HEK293 (cell line): ENCODE data around the gene TUT4.
A peak's percentile ranks its signal among the peaks of the same experiment; 100 is the strongest.

Experiments
- CTCF ChIA-PET: fragments of 350-600 bp; formaldehyde crosslinking; extraction: SDS; loops from one replicate; lab custom pipeline; 2021; ENCODE audit warnings: antibody characterized with exemption; lab: Yijun Ruan, JAX
- POLR2A ChIA-PET: fragments of 300-600 bp; formaldehyde crosslinking; extraction: SDS; loops from one replicate; lab custom pipeline; 2020; ENCODE audit warnings: antibody characterized with exemption, inconsistent platforms; lab: Yijun Ruan, JAX
- H3K27ac ChIP-seq: fragments of 200-500 bp; sonication (Bioruptor generic); 2 replicates; pipeline ENCODE4 v1.5.1; 2014; ENCODE audit warnings: low read depth, low read length, control low read depth, inconsistent platforms; ENCODE audit errors: extremely low read depth
- H3K36me3 ChIP-seq, 2 experiments: fragments of 200-500 bp in 1 of 2; sonication (Bioruptor generic) in 1 of 2; 1 replicate in 1 of 2; 2 replicates in 1 of 2; pipeline ENCODE4 v1.5.1; 2014 to 2017; ENCODE audit warnings: inconsistent platforms in 2 of 2, low read length in 2 of 2; ENCODE audit not compliant: control insufficient read depth in 2 of 2, insufficient read depth in 1 of 2
- H3K4me1 ChIP-seq: fragments of 200-500 bp; sonication (Bioruptor generic); 2 replicates; pipeline ENCODE4 v1.5.1; 2014; ENCODE audit warnings: mild to moderate bottlenecking, low read length, inconsistent platforms; ENCODE audit not compliant: control insufficient read depth, insufficient read depth
- H3K4me3 ChIP-seq: 2 replicates; pipeline ENCODE4 v1.5.1; 2011; ENCODE audit warnings: low read depth, mild to moderate bottlenecking, control low read depth, low read length, moderate library complexity
- H3K9me3 ChIP-seq: fragments of 200-500 bp; sonication (Bioruptor generic); 2 replicates; pipeline ENCODE4 v1.5.1; 2014; ENCODE audit warnings: low read depth, low read length, inconsistent platforms; ENCODE audit not compliant: control insufficient read depth, insufficient read depth
- GLI4 ChIP-seq: fragments of 450-650 bp; formaldehyde crosslinking; IDR thresholded peaks from 2 replicates; pipeline ENCODE4 v1.5.1; 2016; ENCODE audit warnings: missing biosample characterization, missing genetic modification characterization
- IKZF3 ChIP-seq: fragments of 450-650 bp; IDR thresholded peaks from 2 replicates; pipeline ENCODE4 v1.5.0; 2018; ENCODE audit warnings: missing biosample characterization, mild to moderate bottlenecking, missing genetic modification characterization, moderate library complexity
- OSR2 ChIP-seq: fragments of 450-650 bp; formaldehyde crosslinking; IDR thresholded peaks from 2 replicates; pipeline ENCODE4 v1.5.1; 2016; ENCODE audit warnings: missing biosample characterization, missing genetic modification characterization
- REPIN1 ChIP-seq: fragments of 450-650 bp; formaldehyde crosslinking; IDR thresholded peaks from 2 replicates; pipeline ENCODE4 v1.5.1; 2017; ENCODE audit warnings: missing biosample characterization, missing genetic modification characterization, low read depth
- YY1 ChIP-seq: fragments of 450-650 bp; formaldehyde crosslinking; IDR thresholded peaks from 2 replicates; pipeline ENCODE4 v1.5.1; 2018; ENCODE audit warnings: missing biosample characterization, missing genetic modification characterization
- YY2 ChIP-seq: fragments of 450-650 bp; formaldehyde crosslinking; IDR thresholded peaks from 2 replicates; pipeline ENCODE4 v1.5.1; 2016; ENCODE audit warnings: missing biosample characterization, missing genetic modification characterization
- ZEB2 ChIP-seq: fragments of 450-650 bp; formaldehyde crosslinking; IDR thresholded peaks from 2 replicates; pipeline ENCODE4 v1.5.1; 2016; ENCODE audit warnings: missing biosample characterization, missing genetic modification characterization
- ZFHX2 ChIP-seq: fragments of 450-650 bp; formaldehyde crosslinking; conservative IDR thresholded peaks from 2 replicates; pipeline ENCODE4 v1.5.1; 2016; ENCODE audit warnings: missing biosample characterization, missing genetic modification characterization
- ZIC2 ChIP-seq: fragments of 450-650 bp; formaldehyde crosslinking; IDR thresholded peaks from 2 replicates; pipeline ENCODE4 v1.5.1; 2016; ENCODE audit warnings: missing biosample characterization, missing genetic modification characterization
- ZNF138 ChIP-seq: fragments of 450-650 bp; formaldehyde crosslinking; IDR thresholded peaks from 2 replicates; pipeline ENCODE4 v1.5.1; 2016; ENCODE audit warnings: missing biosample characterization, missing genetic modification characterization, borderline replicate concordance
- ZNF155 ChIP-seq: fragments of 450-650 bp; formaldehyde crosslinking; IDR thresholded peaks from 2 replicates; pipeline ENCODE4 v1.5.1; 2016; ENCODE audit warnings: missing biosample characterization, missing genetic modification characterization
- ZNF274 ChIP-seq, 2 experiments: fragments of 200-500 bp in 1 of 2; fragments of 450-650 bp in 1 of 2; sonication (Bioruptor generic) in 1 of 2; formaldehyde crosslinking in 1 of 2; IDR thresholded peaks; 2 replicates each; pipeline versions ENCODE4 v1.5.1 to v1.6.1; 2014 to 2016; ENCODE audit warnings: borderline replicate concordance in 1 of 2, inconsistent platforms in 1 of 2, low read length in 1 of 2, missing biosample characterization in 1 of 2, missing genetic modification characterization in 1 of 2
- ZNF354C ChIP-seq: fragments of 450-650 bp; formaldehyde crosslinking; IDR thresholded peaks from 2 replicates; pipeline ENCODE4 v1.5.1; 2016; ENCODE audit warnings: missing biosample characterization, missing genetic modification characterization, low read depth, borderline replicate concordance
- ZNF37A ChIP-seq: fragments of 450-650 bp; IDR thresholded peaks from 2 replicates; pipeline ENCODE4 v1.5.1; 2018; ENCODE audit warnings: missing biosample characterization, missing genetic modification characterization
- ZNF433 ChIP-seq: fragments of 450-650 bp; formaldehyde crosslinking; IDR thresholded peaks from 2 replicates; pipeline ENCODE4 v1.5.1; 2016; ENCODE audit warnings: missing biosample characterization, missing genetic modification characterization, low read depth
- ZNF48 ChIP-seq: fragments of 450-650 bp; formaldehyde crosslinking; IDR thresholded peaks from 2 replicates; pipeline ENCODE4 v1.5.1; 2016; ENCODE audit warnings: missing biosample characterization, missing genetic modification characterization
- ZNF514 ChIP-seq: fragments of 450-650 bp; formaldehyde crosslinking; IDR thresholded peaks from 2 replicates; pipeline ENCODE4 v1.5.1; 2016; ENCODE audit warnings: missing biosample characterization, missing genetic modification characterization
- ZNF558 ChIP-seq: fragments of 450-650 bp; formaldehyde crosslinking; IDR thresholded peaks from 2 replicates; pipeline ENCODE4 v1.5.1; 2016; ENCODE audit warnings: missing biosample characterization, missing genetic modification characterization
- ZNF561 ChIP-seq: fragments of 450-650 bp; IDR thresholded peaks from 2 replicates; pipeline ENCODE4 v1.5.1; 2018; ENCODE audit warnings: missing biosample characterization, missing genetic modification characterization, borderline replicate concordance
- ZNF585B ChIP-seq: fragments of 450-650 bp; formaldehyde crosslinking; IDR thresholded peaks from 2 replicates; pipeline ENCODE4 v1.5.1; 2016; ENCODE audit warnings: missing biosample characterization, missing genetic modification characterization
- ZNF600 ChIP-seq: fragments of 450-650 bp; formaldehyde crosslinking; IDR thresholded peaks from 2 replicates; pipeline ENCODE4 v1.5.1; 2016; ENCODE audit warnings: missing biosample characterization, missing genetic modification characterization
- ZNF654 ChIP-seq: fragments of 450-650 bp; formaldehyde crosslinking; IDR thresholded peaks from 2 replicates; pipeline ENCODE4 v1.5.1; 2016; ENCODE audit warnings: low read depth, missing biosample characterization, missing genetic modification characterization
- ZNF658 ChIP-seq: fragments of 450-650 bp; formaldehyde crosslinking; IDR thresholded peaks from 2 replicates; pipeline ENCODE4; 2016; ENCODE audit warnings: missing biosample characterization, missing genetic modification characterization
- ZNF660 ChIP-seq: fragments of 450-650 bp; IDR thresholded peaks from 2 replicates; pipeline ENCODE4 v1.5.1; 2018; ENCODE audit warnings: missing biosample characterization, mild to moderate bottlenecking, missing genetic modification characterization
- ZNF670 ChIP-seq: fragments of 450-650 bp; formaldehyde crosslinking; IDR thresholded peaks from 2 replicates; pipeline ENCODE4 v1.5.1; 2016; ENCODE audit warnings: missing biosample characterization, missing genetic modification characterization, low read depth
- ZNF830 ChIP-seq: fragments of 450-650 bp; IDR thresholded peaks from 2 replicates; pipeline ENCODE4 v1.5.0; 2018; ENCODE audit warnings: missing biosample characterization, missing genetic modification characterization, low read depth, mild to moderate bottlenecking, moderate library complexity
- ZNF843 ChIP-seq: fragments of 450-650 bp; formaldehyde crosslinking; IDR thresholded peaks from 2 replicates; pipeline ENCODE4 v1.5.1; 2016; ENCODE audit warnings: missing biosample characterization, missing genetic modification characterization
- TF ChIP-seq, protein P1 (sequence below): fragments of 450-650 bp; formaldehyde crosslinking; IDR thresholded peaks from 2 replicates; pipeline ENCODE4 v1.5.1; 2016; ENCODE audit warnings: missing biosample characterization, missing genetic modification characterization
- TF ChIP-seq, protein P2 (sequence below): fragments of 450-650 bp; formaldehyde crosslinking; IDR thresholded peaks from 2 replicates; pipeline ENCODE4 v1.5.1; 2016; ENCODE audit warnings: missing biosample characterization, missing genetic modification characterization
- TF ChIP-seq, protein P3 (sequence below): fragments of 450-650 bp; formaldehyde crosslinking; IDR thresholded peaks from 2 replicates; pipeline ENCODE4; 2016; ENCODE audit warnings: missing biosample characterization, missing genetic modification characterization
- TF ChIP-seq, protein P4 (sequence below): fragments of 450-650 bp; formaldehyde crosslinking; IDR thresholded peaks from 2 replicates; pipeline ENCODE4 v1.5.1; 2016; ENCODE audit warnings: missing biosample characterization, missing genetic modification characterization

Gene TUT4

DNA sequence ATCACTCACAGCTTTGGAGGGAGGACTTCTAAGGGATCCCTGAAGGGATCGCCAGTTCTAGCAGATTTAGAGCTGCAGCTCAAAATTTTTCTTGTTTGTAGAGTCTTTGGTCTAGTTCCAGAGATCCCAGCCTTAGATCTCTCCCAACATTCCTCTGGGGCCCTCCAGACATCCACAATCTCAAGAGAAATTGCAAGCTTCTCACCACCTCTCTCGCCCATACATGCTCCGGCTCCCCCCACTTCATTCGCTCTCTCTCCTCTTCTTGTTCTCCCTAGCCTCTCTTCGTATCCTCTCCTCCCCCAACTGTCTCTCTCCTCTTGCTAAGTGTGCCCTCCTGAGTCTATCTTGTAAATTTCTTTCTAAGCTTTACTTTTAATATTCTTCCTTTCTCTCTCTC lies 15.1 kb upstream of the TUT4 start (continued):
- TF ChIP-seq, protein P1, sequence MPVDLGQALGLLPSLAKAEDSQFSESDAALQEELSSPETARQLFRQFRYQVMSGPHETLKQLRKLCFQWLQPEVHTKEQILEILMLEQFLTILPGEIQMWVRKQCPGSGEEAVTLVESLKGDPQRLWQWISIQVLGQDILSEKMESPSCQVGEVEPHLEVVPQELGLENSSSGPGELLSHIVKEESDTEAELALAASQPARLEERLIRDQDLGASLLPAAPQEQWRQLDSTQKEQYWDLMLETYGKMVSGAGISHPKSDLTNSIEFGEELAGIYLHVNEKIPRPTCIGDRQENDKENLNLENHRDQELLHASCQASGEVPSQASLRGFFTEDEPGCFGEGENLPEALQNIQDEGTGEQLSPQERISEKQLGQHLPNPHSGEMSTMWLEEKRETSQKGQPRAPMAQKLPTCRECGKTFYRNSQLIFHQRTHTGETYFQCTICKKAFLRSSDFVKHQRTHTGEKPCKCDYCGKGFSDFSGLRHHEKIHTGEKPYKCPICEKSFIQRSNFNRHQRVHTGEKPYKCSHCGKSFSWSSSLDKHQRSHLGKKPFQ (tag by site-specific recombination), result no peak
- TF ChIP-seq, protein P2, sequence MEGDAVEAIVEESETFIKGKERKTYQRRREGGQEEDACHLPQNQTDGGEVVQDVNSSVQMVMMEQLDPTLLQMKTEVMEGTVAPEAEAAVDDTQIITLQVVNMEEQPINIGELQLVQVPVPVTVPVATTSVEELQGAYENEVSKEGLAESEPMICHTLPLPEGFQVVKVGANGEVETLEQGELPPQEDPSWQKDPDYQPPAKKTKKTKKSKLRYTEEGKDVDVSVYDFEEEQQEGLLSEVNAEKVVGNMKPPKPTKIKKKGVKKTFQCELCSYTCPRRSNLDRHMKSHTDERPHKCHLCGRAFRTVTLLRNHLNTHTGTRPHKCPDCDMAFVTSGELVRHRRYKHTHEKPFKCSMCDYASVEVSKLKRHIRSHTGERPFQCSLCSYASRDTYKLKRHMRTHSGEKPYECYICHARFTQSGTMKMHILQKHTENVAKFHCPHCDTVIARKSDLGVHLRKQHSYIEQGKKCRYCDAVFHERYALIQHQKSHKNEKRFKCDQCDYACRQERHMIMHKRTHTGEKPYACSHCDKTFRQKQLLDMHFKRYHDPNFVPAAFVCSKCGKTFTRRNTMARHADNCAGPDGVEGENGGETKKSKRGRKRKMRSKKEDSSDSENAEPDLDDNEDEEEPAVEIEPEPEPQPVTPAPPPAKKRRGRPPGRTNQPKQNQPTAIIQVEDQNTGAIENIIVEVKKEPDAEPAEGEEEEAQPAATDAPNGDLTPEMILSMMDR (tag by site-specific recombination), result peak; percentile 67
- TF ChIP-seq ZNF600 (no peak), ZNF670 (no peak), ZNF138 (no peak), ZEB2 (tag by site-specific recombination) (no peak), ZNF48 (tag by site-specific recombination) (no peak), ZNF558 (tag by site-specific recombination) (no peak), ZNF433 (tag by site-specific recombination) (no peak), ZNF561 (tag by site-specific recombination) (no peak), REPIN1 (tag by site-specific recombination) (no peak), OSR2 (tag by site-specific recombination) (no peak), ZNF654 (tag by site-specific recombination) (peak; percentile 34), YY2 (tag by site-specific recombination) (no peak), ZNF274 (IDR thresholded peaks at IDR 0.05; ENCODE audit: low read length) (no peak), ZNF274 (tag by site-specific recombination; IDR thresholded peaks at IDR 0.05; ENCODE audit: borderline replicate concordance) (no peak), IKZF3 (tag by site-specific recombination) (no peak), ZNF830 (tag by site-specific recombination) (no peak), ZFHX2 (tag by site-specific recombination) (no peak), ZNF660 (tag by site-specific recombination) (no peak), ZIC2 (tag by site-specific recombination) (no peak)

DNA sequence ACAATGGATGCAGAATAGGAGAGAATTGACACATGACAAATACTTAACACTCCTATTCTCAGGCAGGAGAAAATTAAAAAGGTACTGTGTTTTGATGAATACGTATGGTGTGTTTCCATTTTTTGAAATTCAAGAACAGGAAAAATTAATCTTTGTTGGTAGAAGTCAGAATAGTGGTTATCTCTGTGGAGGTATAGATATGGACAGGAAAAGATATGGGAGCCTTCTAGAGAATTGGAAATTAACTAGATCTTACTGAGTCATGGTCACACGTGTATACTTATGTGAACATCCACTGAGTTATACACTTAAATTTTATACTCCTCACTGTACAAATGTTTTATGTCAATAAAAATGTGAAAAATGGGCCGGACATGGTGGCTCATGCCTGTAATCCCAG lies 9.9 kb upstream of the TUT4 start:
- H3K9me3 ChIP-seq, result no peaks in the 10 kb centered on the region
- no peak overlapping the region for H3K27ac ChIP-seq
- ChIA-PET CTCF (no interaction called here), POLR2A (no interaction called here)
- TF ChIP-seq, protein P3, sequence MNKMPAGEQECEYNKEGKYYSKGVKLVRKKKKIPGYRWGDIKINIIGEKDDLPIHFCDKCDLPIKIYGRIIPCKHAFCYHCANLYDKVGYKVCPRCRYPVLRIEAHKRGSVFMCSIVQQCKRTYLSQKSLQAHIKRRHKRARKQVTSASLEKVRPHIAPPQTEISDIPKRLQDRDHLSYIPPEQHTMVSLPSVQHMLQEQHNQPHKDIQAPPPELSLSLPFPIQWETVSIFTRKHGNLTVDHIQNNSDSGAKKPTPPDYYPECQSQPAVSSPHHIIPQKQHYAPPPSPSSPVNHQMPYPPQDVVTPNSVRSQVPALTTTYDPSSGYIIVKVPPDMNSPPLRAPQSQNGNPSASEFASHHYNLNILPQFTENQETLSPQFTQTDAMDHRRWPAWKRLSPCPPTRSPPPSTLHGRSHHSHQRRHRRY, result no peak
- TF ChIP-seq ZNF37A (tag by site-specific recombination), result no peak
- TF ChIP-seq GLI4 (tag by site-specific recombination), result no peak
- TF ChIP-seq, protein P4, sequence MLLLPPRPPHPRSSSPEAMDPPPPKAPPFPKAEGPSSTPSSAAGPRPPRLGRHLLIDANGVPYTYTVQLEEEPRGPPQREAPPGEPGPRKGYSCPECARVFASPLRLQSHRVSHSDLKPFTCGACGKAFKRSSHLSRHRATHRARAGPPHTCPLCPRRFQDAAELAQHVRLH (tag by site-specific recombination), result no peak
- no peak for TF ChIP-seq ZNF843 (tag by site-specific recombination)
- no peak for TF ChIP-seq ZNF155 (tag by site-specific recombination)
- TF ChIP-seq ZNF658 (tag by site-specific recombination), result no peak
- TF ChIP-seq ZNF514 (tag by site-specific recombination), result no peak
- no peak for TF ChIP-seq IKZF3 (tag by site-specific recombination)
- no peak for TF ChIP-seq YY1 (tag by site-specific recombination)
- no peak for TF ChIP-seq ZNF561 (tag by site-specific recombination)
- TF ChIP-seq ZNF585B (tag by site-specific recombination), result no peak
- no peak for TF ChIP-seq ZNF354C (tag by site-specific recombination)
- H3K4me3 ChIP-seq, result no peak overlapping the region
- H3K4me1 ChIP-seq, result no peaks in the 10 kb centered on the region
- no peaks in the 10 kb centered on the region for H3K36me3 ChIP-seq
